LNCAP (cell line): Measurements from ENCODE around the gene DUOXA1.

Experiments
- TF ChIP-seq, protein P1 (sequence below): fragments of 450-650 bp; IDR thresholded peaks from 2 replicates; pipeline ENCODE4 v1.5.1; 2017; ENCODE audit warnings: mild to moderate bottlenecking

Gene DUOXA1

GRCh38 chr15:45149060-45149459 is 19.4 kb upstream of the DUOXA1 start:
- TF ChIP-seq, protein P1, sequence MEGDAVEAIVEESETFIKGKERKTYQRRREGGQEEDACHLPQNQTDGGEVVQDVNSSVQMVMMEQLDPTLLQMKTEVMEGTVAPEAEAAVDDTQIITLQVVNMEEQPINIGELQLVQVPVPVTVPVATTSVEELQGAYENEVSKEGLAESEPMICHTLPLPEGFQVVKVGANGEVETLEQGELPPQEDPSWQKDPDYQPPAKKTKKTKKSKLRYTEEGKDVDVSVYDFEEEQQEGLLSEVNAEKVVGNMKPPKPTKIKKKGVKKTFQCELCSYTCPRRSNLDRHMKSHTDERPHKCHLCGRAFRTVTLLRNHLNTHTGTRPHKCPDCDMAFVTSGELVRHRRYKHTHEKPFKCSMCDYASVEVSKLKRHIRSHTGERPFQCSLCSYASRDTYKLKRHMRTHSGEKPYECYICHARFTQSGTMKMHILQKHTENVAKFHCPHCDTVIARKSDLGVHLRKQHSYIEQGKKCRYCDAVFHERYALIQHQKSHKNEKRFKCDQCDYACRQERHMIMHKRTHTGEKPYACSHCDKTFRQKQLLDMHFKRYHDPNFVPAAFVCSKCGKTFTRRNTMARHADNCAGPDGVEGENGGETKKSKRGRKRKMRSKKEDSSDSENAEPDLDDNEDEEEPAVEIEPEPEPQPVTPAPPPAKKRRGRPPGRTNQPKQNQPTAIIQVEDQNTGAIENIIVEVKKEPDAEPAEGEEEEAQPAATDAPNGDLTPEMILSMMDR = no peak

GRCh38 chr15:45148076-45149059 is 18.7 kb upstream of the DUOXA1 start:
- TF ChIP-seq, protein P1 = no peak

GRCh38 chr15:45147606-45148005 is 17.9 kb upstream of the DUOXA1 start:
- TF ChIP-seq, protein P1 = no peak

GRCh38 chr15:45146405-45146804 is 16.7 kb upstream of the DUOXA1 start:
- TF ChIP-seq, protein P1 = no peak

DNA sequence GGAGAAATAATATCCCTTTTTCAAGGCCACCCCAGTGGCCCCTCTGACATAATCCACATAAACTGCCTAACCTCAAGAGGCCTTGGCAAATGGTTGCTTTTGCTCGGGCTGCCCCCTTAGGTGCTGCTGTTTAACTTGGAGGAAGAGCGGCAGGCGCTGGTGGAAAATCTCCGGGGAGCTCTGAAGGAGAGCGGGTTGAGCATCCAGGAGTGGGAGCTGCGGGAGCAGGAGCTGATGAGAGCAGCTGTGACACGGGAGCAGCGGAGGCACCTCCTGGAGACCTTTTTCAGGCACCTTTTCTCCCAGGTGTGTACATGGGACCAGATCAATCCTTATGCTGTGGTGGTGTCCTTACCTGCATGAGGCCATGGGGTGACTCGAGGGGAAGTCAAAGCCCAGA is 15.1 kb upstream of the DUOXA1 start:
- TF ChIP-seq, protein P1 = no peak

- TF ChIP-seq, protein P1 = no peak
Measured at GRCh38 chr15:45143946-45144345, 14.3 kb upstream of the DUOXA1 start.

GRCh38 chr15:45143056-45143455 is 13.4 kb upstream of the DUOXA1 start:
- TF ChIP-seq, protein P1 = no peak
